ENCODE results near the gene SAMD3. TPM values are rescaled to one million over a fixed set of nuclear protein-coding genes. Genes with fewer than 3 reads are reported as not detected.
"Not testable (repeated sequence)": the region's sequence is repeated elsewhere in the genome, so short reads cannot be mapped to it uniquely, and the experiment has no call there.

SAMD3 gene
- total and polyA plus RNA-seq, 12 donors = 0.48 to 12.5 (median 4.4) TPM; not detected in 1

DNA sequence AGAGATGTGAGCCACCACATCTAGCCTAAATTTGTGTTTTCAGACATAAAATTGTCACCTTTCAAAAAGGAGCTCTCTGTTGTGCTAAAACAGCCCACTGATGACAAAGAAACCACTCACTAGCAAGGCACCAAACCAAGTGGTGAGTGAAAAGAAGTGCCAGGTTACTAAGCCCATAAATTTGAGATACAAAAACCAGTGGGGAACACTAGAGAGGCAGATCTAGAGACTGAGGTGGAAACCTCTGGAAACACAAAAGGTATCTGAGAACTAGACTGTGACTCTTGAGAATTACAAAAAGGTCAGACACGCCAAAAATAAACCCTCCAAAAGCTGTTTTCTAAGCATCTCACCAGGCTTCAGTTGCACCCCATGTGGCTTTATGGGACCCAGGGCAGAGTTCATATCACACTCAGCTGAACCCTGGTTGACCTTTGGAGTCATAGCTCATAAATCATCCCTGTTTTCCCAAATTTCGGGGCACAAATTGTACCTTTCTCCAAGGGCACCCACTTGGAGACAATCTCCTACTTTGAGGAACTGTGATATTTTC is 24.2 kb downstream of the SAMD3 start:
- TF ChIP-seq, protein P1, sequence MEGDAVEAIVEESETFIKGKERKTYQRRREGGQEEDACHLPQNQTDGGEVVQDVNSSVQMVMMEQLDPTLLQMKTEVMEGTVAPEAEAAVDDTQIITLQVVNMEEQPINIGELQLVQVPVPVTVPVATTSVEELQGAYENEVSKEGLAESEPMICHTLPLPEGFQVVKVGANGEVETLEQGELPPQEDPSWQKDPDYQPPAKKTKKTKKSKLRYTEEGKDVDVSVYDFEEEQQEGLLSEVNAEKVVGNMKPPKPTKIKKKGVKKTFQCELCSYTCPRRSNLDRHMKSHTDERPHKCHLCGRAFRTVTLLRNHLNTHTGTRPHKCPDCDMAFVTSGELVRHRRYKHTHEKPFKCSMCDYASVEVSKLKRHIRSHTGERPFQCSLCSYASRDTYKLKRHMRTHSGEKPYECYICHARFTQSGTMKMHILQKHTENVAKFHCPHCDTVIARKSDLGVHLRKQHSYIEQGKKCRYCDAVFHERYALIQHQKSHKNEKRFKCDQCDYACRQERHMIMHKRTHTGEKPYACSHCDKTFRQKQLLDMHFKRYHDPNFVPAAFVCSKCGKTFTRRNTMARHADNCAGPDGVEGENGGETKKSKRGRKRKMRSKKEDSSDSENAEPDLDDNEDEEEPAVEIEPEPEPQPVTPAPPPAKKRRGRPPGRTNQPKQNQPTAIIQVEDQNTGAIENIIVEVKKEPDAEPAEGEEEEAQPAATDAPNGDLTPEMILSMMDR (IDR thresholded peaks at IDR 0.05) = no peak
- no peak for TF ChIP-seq POLR2A (IDR thresholded peaks at IDR 0.05)
- H3K4me3 ChIP-seq = no peak overlapping the region
- DNase-seq = no peak
- no peaks in the 10 kb centered on the region for H3K36me3 ChIP-seq (replicated peaks in 1 of 2)
- H3K4me1 ChIP-seq (replicated peaks in 1 of 2) = no peaks in the 10 kb centered on the region
- 56 to 84% (median 71%) methylated on average over 2 of the region's 2 CpGs for WGBS, 4 donors
- intact Hi-C loops (cut with DNase I) = no loop called here
- H3K27me3 ChIP-seq = no peaks in the 10 kb centered on the region
- no peaks in the 10 kb centered on the region for H3K9me3 ChIP-seq (replicated peaks in 1 of 3)
- no peak overlapping the region for H3K27ac ChIP-seq

DNA sequence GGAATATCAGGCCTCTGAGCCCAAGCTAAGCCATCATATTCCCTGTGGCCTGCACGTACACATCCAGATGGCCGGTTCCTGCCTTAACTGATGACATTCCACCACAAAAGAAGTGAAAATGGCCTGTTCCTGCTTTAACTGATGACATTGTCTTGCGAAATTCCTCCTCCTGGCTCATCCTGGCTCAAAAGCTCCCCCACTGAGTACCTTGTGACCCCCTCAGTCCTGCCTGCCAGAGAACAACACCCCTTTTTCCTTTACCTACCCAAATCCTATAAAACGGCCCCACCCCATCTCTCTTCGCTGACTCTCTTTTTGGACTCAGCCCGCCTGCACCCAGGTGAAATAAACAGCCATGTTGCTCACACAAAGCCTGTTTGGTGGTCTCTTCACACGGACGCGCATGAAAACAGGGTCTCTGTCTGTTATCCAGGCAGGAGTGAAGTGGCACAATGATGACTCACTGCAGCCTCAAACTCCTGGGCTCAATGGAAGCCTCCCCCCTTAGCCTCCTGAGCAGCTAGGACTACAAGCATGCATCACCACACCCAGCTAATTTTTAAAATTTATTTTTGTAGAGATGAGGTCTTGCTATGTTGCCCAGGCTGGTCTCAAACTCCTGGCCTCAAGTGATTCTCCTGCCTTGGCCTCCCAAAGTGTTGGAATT is 24.8 kb downstream of the SAMD3 start:
- 90 to 93% (median 91%) methylated on average over 8 to 9 of the region's 9 CpGs for WGBS, 4 donors
- H3K27me3 ChIP-seq; H3K4me3 ChIP-seq; H3K9me3 ChIP-seq (replicated peaks in 1 of 3); H3K27ac ChIP-seq; H3K4me1 ChIP-seq (replicated peaks in 1 of 2); DNase-seq; intact Hi-C loops (cut with DNase I); H3K36me3 ChIP-seq (replicated peaks in 1 of 2): not testable (repeated sequence)

DNA sequence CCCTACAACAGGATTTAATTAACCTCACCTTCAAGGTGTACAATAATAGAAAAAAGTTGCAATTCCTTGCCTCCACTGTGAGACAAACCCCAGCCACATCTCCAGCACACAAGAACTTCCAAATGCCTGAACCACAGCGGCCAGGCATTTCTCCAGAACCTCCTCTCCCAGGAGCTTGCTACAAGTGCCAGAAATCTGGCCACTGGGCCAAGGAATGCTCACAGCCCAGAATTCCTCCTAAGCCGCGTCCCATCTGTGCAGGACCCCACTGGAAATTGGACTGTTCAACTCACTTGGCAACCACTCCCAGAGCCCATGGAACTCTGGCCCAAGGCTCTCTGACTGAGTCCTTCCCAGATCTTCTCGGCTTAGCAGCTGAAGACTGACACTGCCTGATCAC is 28.3 kb downstream of the SAMD3 start:
- DNase-seq; H3K4me3 ChIP-seq; intact Hi-C loops (cut with DNase I); H3K4me1 ChIP-seq (replicated peaks in 1 of 2); H3K27me3 ChIP-seq; H3K27ac ChIP-seq; H3K36me3 ChIP-seq (replicated peaks in 1 of 2); H3K9me3 ChIP-seq (replicated peaks in 1 of 3): not testable (repeated sequence)
- WGBS, 4 donors = 80 to 100% (median 87%) methylated on average over 3 to 4 of the region's 4 CpGs

DNA sequence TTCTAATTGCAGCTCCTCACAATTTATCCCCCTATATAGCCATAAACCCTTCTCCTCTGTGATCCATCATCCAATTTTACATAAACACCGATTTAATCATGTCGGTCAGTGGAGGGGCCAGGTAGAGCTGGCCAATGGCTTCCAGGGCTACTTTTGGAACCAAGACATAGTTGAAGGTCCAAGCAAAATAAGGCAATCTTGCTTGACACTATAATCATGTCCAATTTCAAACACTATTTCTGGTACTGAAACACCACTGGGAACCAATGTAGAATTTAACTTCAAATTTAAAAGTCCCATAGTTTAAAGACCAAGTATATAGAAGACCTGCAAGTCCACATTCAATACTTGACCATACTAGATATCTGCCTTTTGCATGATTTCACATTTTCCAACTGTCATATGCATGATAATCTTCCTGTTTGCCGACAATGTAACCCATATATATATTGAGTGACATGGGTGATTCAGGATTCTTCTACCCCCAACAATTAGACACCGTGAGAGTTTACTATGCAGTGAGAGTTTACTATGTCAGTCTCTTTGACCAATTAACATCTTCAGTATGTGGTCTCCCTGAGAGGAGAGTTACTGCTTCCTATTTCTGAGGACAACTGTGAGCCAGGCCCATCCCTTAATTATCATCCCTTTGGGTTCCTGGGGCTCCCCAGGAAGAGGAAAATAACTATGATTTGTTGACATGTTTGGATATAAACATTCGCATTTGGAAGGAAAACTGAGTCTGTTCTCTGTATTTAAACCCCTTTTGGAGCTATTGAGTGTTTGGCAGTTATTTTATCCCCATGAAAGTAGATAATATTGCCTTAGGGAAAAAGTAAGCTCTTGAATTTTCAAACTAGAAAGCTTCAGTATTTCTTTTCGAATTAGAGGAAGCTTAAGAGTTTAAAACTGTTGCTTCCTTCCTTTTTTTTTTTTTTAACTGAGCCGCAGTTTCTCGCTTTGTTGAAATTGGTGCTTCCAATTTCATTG is 31.8 kb downstream of the SAMD3 start:
- Histone ChIP-seq H3K36me3 (replicated peaks in 1 of 2) (no peaks in the 10 kb centered on the region), H3K27me3 (no peaks in the 10 kb centered on the region), H3K4me1 (replicated peaks in 1 of 2) (no peaks in the 10 kb centered on the region), H3K9me3 (replicated peaks in 1 of 3) (no peaks in the 10 kb centered on the region), H3K4me3 (no peak overlapping the region), H3K27ac (no peak overlapping the region)
- no peak for DNase-seq
- intact Hi-C loops (cut with DNase I) = no loop called here
- TF ChIP-seq, protein P1 (IDR thresholded peaks at IDR 0.05) = no peak
- no peak for TF ChIP-seq POLR2A (IDR thresholded peaks at IDR 0.05)
- 64 to 85% (median 83%) methylated on average over 8 of the region's 8 CpGs for WGBS, 4 donors

All from adrenal gland (tissue), 12 donors.